HG03571 (cell line): ENCODE measurements around the gene B9D2.
"Not testable (repeated sequence)": the region's sequence is repeated elsewhere in the genome, so short reads cannot be mapped to it uniquely, and the experiment has no call there.

Experiments
- ATAC-seq: cut with Tn5 transposase; IDR thresholded peaks from one replicate; pipeline ENCODE4 v1.9.1; 2021; ENCODE audit not compliant: unreplicated experiment

The B9D2 gene

GRCh38 chr19:41356984-41357739 is 6.8 kb downstream of the B9D2 start:
- no peak for ATAC-seq

- ATAC-seq: no peak
Measured at GRCh38 chr19:41355802-41356201, 8.1 kb downstream of the B9D2 start.

- no peak for ATAC-seq
Measured at GRCh38 chr19:41355035-41355434, 8.9 kb downstream of the B9D2 start.

- no peak for ATAC-seq
Measured at GRCh38 chr19:41354343-41354953, 9.5 kb downstream of the B9D2 start.

GRCh38 chr19:41353466-41354342 is 10.2 kb downstream of the B9D2 start, which contains the start of gene TGFB1:
TSS of gene TGFB1 (minus strand) at chr19:41353922. CDS start at chr19:41353044, 878 bp downstream.
- peak; percentile 37 for ATAC-seq

- no peak for ATAC-seq
Measured at GRCh38 chr19:41352609-41353465, 11.1 kb downstream of the B9D2 start.

GRCh38 chr19:41352279-41352608 is 11.7 kb downstream of the B9D2 start:
- no peak for ATAC-seq

- ATAC-seq: no peak
Measured at GRCh38 chr19:41351339-41352245, 12.4 kb downstream of the B9D2 start.

GRCh38 chr19:41350735-41351338 is 13.1 kb downstream of the B9D2 start:
- ATAC-seq: no peak

GRCh38 chr19:41346916-41347315 is 17.0 kb downstream of the B9D2 start:
- ATAC-seq: not testable (repeated sequence)

GRCh38 chr19:41344162-41344561 is 19.8 kb downstream of the B9D2 start:
- no peak for ATAC-seq

GRCh38 chr19:41341669-41342490 is 22.1 kb downstream of the B9D2 start:
- no peak for ATAC-seq

GRCh38 chr19:41339936-41340335 is 24.0 kb downstream of the B9D2 start:
- no peak for ATAC-seq

- no peak for ATAC-seq
Measured at GRCh38 chr19:41335467-41335866, 28.5 kb downstream of the B9D2 start.

- no peak for ATAC-seq
Measured at GRCh38 chr19:41334793-41335192, 29.2 kb downstream of the B9D2 start.

- ATAC-seq: no peak
Measured at GRCh38 chr19:41332468-41332867, 31.5 kb downstream of the B9D2 start.

- no peak for ATAC-seq
Measured at GRCh38 chr19:41332000-41332399, 31.9 kb downstream of the B9D2 start.

- no peak for ATAC-seq
Measured at GRCh38 chr19:41330946-41331678, 32.8 kb downstream of the B9D2 start.
